ENCODE measurements around the gene MAP3K14.

DNA sequence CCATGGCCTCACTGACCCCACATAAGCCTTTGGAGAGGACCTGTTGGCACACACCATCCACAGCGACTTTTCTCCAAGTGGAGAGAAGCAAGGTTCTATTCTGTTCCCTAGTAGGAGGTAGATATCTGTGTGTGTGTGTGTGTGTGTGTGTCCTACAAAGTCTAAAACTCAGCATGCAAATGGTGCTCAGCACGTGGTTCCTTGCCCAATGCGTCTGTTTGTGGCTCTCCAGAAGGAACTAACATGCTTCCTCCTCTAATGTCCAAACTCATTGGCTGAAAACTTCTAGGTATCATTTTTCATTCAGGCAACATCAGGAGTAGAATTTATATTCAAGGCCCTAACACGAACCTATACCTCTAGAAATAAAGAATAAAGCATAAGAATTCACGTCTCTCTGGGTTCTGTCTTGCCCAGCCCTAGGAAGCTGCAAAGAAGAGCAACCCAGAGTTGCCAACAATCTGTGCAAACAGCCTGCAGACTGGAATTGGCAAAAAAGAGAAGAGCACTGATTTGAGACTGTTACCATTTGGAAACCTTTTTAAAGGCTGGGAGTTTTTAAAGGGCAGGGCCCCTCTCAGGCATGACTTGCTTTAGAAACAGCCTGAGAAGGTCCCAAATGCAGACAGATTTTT, 25.5 kb downstream of the MAP3K14 start:
- TF ChIP-seq CTCF (IDR thresholded peaks at IDR 0.05; ENCODE audit: poor library complexity): no peak
- TF ChIP-seq EZH2 (IDR thresholded peaks at IDR 0.05; ENCODE audit: borderline replicate concordance): no peak
